ENCODE results near the gene PGPEP1. TPM values are rescaled to one million over a fixed set of nuclear protein-coding genes. Genes with fewer than 3 reads are reported as not detected.
"Not testable (repeated sequence)": the region's sequence is repeated elsewhere in the genome, so short reads cannot be mapped to it uniquely, and the experiment has no call there.

Gene PGPEP1
- total RNA-seq, 1 experiment from 2014 or later: 11.7 TPM

GRCh38 chr19:18380843-18381242 is 40.4 kb downstream of the PGPEP1 start:
- Histone ChIP-seq H3K27ac (no peak overlapping the region), H3K4me3 (no peak overlapping the region)
- no peak for DNase-seq

GRCh38 chr19:18383622-18384021 is 43.2 kb downstream of the PGPEP1 start:
- H3K27ac ChIP-seq; H3K9me3 ChIP-seq (replicated peaks); DNase-seq; H3K4me3 ChIP-seq; H3K36me3 ChIP-seq; H3K27me3 ChIP-seq: not testable (repeated sequence)
- peaks cover 14% of the 10 kb centered on the region for H3K4me1 ChIP-seq

More at GRCh38 chr19:18380843-18381242, 40.4 kb downstream of the PGPEP1 start:
- Histone ChIP-seq H3K36me3 (no peaks in the 10 kb centered on the region), H3K9me3 (replicated peaks) (no peaks in the 10 kb centered on the region), H3K27me3 (no peaks in the 10 kb centered on the region), H3K4me1 (peaks cover 18% of the 10 kb centered on the region)

- H3K4me3 ChIP-seq: no peak overlapping the region
- H3K4me1 ChIP-seq: peaks cover 14% of the 10 kb centered on the region
- H3K27me3 ChIP-seq: no peaks in the 10 kb centered on the region
- H3K27ac ChIP-seq: no peak overlapping the region
- H3K36me3 ChIP-seq: peaks cover 12% of the 10 kb centered on the region
- no peaks in the 10 kb centered on the region for H3K9me3 ChIP-seq (replicated peaks)
- DNase-seq: no peak
Observed at GRCh38 chr19:18384775-18385174, 44.4 kb downstream of the PGPEP1 start.

- Histone ChIP-seq H3K9me3 (replicated peaks) (no peaks in the 10 kb centered on the region), H3K4me3 (no peak overlapping the region; the same call in 1 of the 2 replicates), H3K27ac (no peak overlapping the region), H3K36me3 (peaks cover 14% of the 10 kb centered on the region), H3K4me1 (peaks cover 10% of the 10 kb centered on the region), H3K27me3 (no peaks in the 10 kb centered on the region)
- DNase-seq: no peak
Observed at GRCh38 chr19:18385359-18385674, 44.9 kb downstream of the PGPEP1 start.

- no peaks in the 10 kb centered on the region for H3K9me3 ChIP-seq (replicated peaks)
- DNase-seq: peak; percentile 84 to 89
- peaks cover 10% of the 10 kb centered on the region for H3K4me1 ChIP-seq
- peak within 1 kb of the TSS; percentile 71 for H3K4me3 ChIP-seq
- H3K27ac ChIP-seq: peak within 1 kb of the TSS; percentile 91
- peaks cover 14% of the 10 kb centered on the region for H3K36me3 ChIP-seq
- no peaks in the 10 kb centered on the region for H3K27me3 ChIP-seq
Observed at GRCh38 chr19:18385675-18386542, 45.5 kb downstream of the PGPEP1 start, which contains the start of gene GDF15. GDF15 (plus strand) TSS chr19:18386158; CDS start chr19:18386190, 32 bp downstream.

- peaks cover 10% of the 10 kb centered on the region for H3K4me1 ChIP-seq
- DNase-seq: peak; percentile 85 to 91
- H3K4me3 ChIP-seq: peak overlapping the region; percentile 71
- peak overlapping the region; percentile 91 for H3K27ac ChIP-seq
- peaks cover 14% of the 10 kb centered on the region for H3K36me3 ChIP-seq
- H3K9me3 ChIP-seq (replicated peaks): no peaks in the 10 kb centered on the region
- no peaks in the 10 kb centered on the region for H3K27me3 ChIP-seq
Observed at GRCh38 chr19:18386543-18387271, 46.3 kb downstream of the PGPEP1 start.

GRCh38 chr19:18388100-18388959 is 47.9 kb downstream of the PGPEP1 start:
- peaks cover 4% of the 10 kb centered on the region; the same call in 1 of the 2 replicates for H3K4me1 ChIP-seq
- H3K27me3 ChIP-seq: no peaks in the 10 kb centered on the region
- DNase-seq: peak in 1 of 2 experiments; percentile 52
- no peak overlapping the region for H3K4me3 ChIP-seq
- H3K36me3 ChIP-seq: peaks cover 14% of the 10 kb centered on the region
- no peaks in the 10 kb centered on the region for H3K9me3 ChIP-seq (replicated peaks)
- H3K27ac ChIP-seq: no peak overlapping the region

- Histone ChIP-seq H3K27me3 (no peaks in the 10 kb centered on the region), H3K27ac (no peak overlapping the region), H3K4me3 (no peak overlapping the region), H3K36me3 (peaks cover 14% of the 10 kb centered on the region), H3K4me1 (peaks cover 2% of the 10 kb centered on the region; the same call in 1 of the 2 replicates), H3K9me3 (replicated peaks) (no peaks in the 10 kb centered on the region)
- no peak for DNase-seq
Observed at GRCh38 chr19:18388960-18389725, 48.7 kb downstream of the PGPEP1 start.

- Histone ChIP-seq H3K9me3 (replicated peaks) (no peaks in the 10 kb centered on the region), H3K4me3 (no peak overlapping the region), H3K27me3 (no peaks in the 10 kb centered on the region), H3K27ac (no peak overlapping the region), H3K4me1 (peaks cover 2% of the 10 kb centered on the region; the same call in 1 of the 2 replicates), H3K36me3 (peaks cover 14% of the 10 kb centered on the region)
- no peak for DNase-seq
Observed at GRCh38 chr19:18389726-18390064, 49.3 kb downstream of the PGPEP1 start.

- DNase-seq: peak in 1 of 2 experiments; percentile 43
- Histone ChIP-seq H3K27ac (no peak overlapping the region), H3K4me3 (no peak overlapping the region), H3K9me3 (replicated peaks) (no peaks in the 10 kb centered on the region), H3K36me3 (peaks cover 14% of the 10 kb centered on the region), H3K27me3 (no peaks in the 10 kb centered on the region), H3K4me1 (peaks cover 2% of the 10 kb centered on the region; the same call in 1 of the 2 replicates)
Observed at GRCh38 chr19:18390065-18390907, 49.9 kb downstream of the PGPEP1 start.

- no peak for DNase-seq
- Histone ChIP-seq H3K27me3 (peaks cover 5% of the 10 kb centered on the region; the same call in 1 of the 2 replicates), H3K36me3 (peaks cover 14% of the 10 kb centered on the region), H3K4me3 (no peak overlapping the region), H3K4me1 (peaks cover under 1% of the 10 kb centered on the region; the same call in 1 of the 2 replicates), H3K9me3 (replicated peaks) (no peaks in the 10 kb centered on the region), H3K27ac (no peak overlapping the region)
Observed at GRCh38 chr19:18391509-18392075, 51.2 kb downstream of the PGPEP1 start.

GRCh38 chr19:18392417-18392816 is 52.0 kb downstream of the PGPEP1 start:
- no peaks in the 10 kb centered on the region; the same call in 1 of the 2 replicates for H3K4me1 ChIP-seq
- H3K27ac ChIP-seq: no peak overlapping the region
- H3K9me3 ChIP-seq (replicated peaks): no peaks in the 10 kb centered on the region
- no peak for DNase-seq
- H3K27me3 ChIP-seq: peaks cover 14% of the 10 kb centered on the region; the same call in 1 of the 2 replicates
- H3K36me3 ChIP-seq: peaks cover 14% of the 10 kb centered on the region
- no peak overlapping the region for H3K4me3 ChIP-seq

GRCh38 chr19:18392926-18393325 is 52.5 kb downstream of the PGPEP1 start:
- Histone ChIP-seq H3K9me3 (replicated peaks) (no peaks in the 10 kb centered on the region), H3K4me1 (no peaks in the 10 kb centered on the region; the same call in 1 of the 2 replicates), H3K27me3 (peaks cover 19% of the 10 kb centered on the region; the same call in 1 of the 2 replicates), H3K4me3 (no peak overlapping the region), H3K36me3 (peaks cover 14% of the 10 kb centered on the region), H3K27ac (no peak overlapping the region)
- DNase-seq: no peak
